ENCODE data around the gene AGTPBP1.
A peak's percentile ranks its signal among the peaks of the same experiment; 100 is the strongest.

The AGTPBP1 gene

DNA sequence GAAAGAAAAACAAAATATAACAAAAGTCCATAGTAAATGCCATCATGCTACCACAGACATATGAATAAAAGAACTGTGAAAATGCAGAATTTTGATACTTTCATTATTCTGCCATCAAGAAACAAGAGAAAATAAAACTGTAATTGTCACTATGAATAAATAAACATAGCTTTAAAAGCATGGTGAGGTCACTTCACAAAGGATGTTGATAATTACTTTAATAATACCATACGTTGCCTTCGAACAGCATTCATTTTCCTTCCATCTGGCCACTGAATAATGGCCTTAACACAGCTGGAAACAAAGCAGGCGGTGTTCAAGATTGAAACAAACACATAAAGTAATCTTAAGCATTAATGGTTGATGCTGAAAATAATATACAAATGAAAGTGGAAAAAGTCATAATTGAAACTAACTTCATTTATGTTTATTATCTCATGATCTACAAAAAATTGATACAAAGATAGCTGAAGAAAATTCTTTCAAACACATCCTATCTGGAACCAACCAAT, 102.0 kb downstream of the AGTPBP1 start:
- TF ChIP-seq, protein P1, sequence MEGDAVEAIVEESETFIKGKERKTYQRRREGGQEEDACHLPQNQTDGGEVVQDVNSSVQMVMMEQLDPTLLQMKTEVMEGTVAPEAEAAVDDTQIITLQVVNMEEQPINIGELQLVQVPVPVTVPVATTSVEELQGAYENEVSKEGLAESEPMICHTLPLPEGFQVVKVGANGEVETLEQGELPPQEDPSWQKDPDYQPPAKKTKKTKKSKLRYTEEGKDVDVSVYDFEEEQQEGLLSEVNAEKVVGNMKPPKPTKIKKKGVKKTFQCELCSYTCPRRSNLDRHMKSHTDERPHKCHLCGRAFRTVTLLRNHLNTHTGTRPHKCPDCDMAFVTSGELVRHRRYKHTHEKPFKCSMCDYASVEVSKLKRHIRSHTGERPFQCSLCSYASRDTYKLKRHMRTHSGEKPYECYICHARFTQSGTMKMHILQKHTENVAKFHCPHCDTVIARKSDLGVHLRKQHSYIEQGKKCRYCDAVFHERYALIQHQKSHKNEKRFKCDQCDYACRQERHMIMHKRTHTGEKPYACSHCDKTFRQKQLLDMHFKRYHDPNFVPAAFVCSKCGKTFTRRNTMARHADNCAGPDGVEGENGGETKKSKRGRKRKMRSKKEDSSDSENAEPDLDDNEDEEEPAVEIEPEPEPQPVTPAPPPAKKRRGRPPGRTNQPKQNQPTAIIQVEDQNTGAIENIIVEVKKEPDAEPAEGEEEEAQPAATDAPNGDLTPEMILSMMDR (IDR thresholded peaks at IDR 0.05; ENCODE audit: low read depth, low read length, missing control alignments) = no peak
- in situ Hi-C loops (cut with HindIII; ENCODE audit: low sequenced_read_pairs) = no loop called here
- no peak overlapping the region for H3K4me3 ChIP-seq (ENCODE audit: low read depth, low read length)
- no peak for DNase-seq (ENCODE audit: low read depth)

DNA sequence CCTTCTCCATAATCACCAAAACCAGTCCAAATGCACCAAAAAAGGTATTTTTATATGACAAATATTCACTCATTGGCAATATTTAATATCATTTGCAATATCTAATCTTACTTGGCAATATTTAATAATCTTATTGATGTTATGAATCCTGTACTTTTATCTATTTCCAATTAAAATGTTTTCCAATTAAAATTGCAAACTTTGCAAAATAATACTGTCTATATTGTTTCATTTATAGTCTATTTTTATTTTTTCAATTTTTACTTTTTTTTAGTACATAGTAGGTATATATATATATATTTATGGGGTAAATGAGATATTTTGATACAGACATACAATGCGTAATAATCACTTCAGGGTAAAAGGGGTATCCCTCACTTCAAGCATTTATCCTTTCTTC, 109.9 kb downstream of the AGTPBP1 start:
- no peak for DNase-seq (ENCODE audit: low read depth)
- TF ChIP-seq, protein P1 (IDR thresholded peaks at IDR 0.05; ENCODE audit: low read depth, low read length, missing control alignments) = no peak
- in situ Hi-C loops (cut with HindIII; ENCODE audit: low sequenced_read_pairs) = no loop called here
- no peak overlapping the region for H3K4me3 ChIP-seq (ENCODE audit: low read depth, low read length)

DNA sequence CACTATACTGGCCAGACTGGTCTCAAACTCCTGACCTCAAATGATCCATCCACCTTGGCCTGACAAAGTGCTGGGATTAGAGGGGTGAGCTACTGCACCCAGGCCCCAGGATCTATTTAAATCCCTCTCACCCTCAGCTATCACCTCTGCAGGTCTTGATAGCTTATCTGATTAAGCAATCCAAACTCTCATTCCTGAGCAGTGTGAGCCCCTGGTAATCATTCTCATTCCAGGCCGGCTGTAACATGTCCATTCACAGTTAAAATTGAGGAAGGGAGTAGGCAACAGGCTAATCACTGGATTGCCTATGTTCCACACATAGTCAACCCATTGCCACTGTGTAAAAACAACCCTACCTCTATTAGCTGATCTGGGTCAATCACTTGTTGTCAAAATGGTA, 111.1 kb downstream of the AGTPBP1 start:
- in situ Hi-C loops (cut with HindIII; ENCODE audit: low sequenced_read_pairs) = no loop called here
- TF ChIP-seq, protein P1 (IDR thresholded peaks at IDR 0.05; ENCODE audit: low read depth, low read length, missing control alignments) = no peak
- DNase-seq (ENCODE audit: low read depth) = no peak
- no peak overlapping the region for H3K4me3 ChIP-seq (ENCODE audit: low read depth, low read length)

DNA sequence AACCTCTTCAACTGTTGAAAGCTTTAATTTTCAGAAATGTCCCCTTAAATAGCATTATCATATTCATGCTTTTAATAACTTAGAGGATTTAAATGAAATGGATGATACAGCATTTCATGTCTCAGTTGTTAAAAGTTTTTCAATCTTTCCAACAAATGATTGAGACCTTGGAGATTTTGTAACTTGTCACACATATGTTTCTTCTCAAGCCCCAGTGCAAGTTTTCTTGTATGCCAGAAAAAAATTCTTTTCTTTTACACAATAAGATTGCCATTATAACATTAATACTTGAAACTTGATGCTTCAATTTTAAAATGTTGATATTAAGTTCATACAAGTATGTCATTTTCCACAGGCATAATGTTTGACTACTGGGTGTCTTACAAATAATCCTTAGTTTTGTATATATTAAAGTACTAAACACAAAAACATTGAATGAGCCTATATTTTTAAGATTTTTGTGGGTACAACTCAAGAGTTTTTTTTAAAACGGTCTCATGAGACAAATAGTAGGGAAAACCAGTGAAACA, 124.5 kb downstream of the AGTPBP1 start:
- in situ Hi-C loops (cut with HindIII; ENCODE audit: low sequenced_read_pairs) = no loop called here
- TF ChIP-seq, protein P1 (IDR thresholded peaks at IDR 0.05; ENCODE audit: low read depth, low read length, missing control alignments) = no peak

DNA sequence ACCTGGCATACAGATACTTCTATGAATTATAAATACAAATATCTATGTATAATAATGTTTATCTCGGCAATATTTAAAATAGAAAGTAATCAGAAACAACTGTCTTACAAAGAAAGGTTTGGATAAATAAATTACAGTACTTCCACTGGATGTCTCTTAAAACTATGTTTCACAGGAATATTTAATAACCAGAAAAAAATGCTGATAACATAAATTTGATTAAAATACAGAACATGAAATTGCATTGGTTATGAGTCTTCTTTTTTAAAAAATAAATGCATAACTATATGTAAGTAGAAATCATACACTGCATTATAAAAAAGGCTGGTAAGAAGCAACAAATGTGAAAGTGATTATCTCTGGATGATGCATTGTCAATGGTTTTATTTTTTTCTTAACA, 126.0 kb downstream of the AGTPBP1 start:
- no peak overlapping the region for H3K4me3 ChIP-seq (ENCODE audit: low read depth, low read length)
- TF ChIP-seq, protein P1 (IDR thresholded peaks at IDR 0.05; ENCODE audit: low read depth, low read length, missing control alignments) = no peak
- DNase-seq (ENCODE audit: low read depth) = no peak
- in situ Hi-C loops (cut with HindIII; ENCODE audit: low sequenced_read_pairs) = no loop called here

More for the DNA sequence above, 124.5 kb downstream of the AGTPBP1 start:
- DNase-seq (ENCODE audit: low read depth) = no peak
- no peak overlapping the region for H3K4me3 ChIP-seq (ENCODE audit: low read depth, low read length)

DNA sequence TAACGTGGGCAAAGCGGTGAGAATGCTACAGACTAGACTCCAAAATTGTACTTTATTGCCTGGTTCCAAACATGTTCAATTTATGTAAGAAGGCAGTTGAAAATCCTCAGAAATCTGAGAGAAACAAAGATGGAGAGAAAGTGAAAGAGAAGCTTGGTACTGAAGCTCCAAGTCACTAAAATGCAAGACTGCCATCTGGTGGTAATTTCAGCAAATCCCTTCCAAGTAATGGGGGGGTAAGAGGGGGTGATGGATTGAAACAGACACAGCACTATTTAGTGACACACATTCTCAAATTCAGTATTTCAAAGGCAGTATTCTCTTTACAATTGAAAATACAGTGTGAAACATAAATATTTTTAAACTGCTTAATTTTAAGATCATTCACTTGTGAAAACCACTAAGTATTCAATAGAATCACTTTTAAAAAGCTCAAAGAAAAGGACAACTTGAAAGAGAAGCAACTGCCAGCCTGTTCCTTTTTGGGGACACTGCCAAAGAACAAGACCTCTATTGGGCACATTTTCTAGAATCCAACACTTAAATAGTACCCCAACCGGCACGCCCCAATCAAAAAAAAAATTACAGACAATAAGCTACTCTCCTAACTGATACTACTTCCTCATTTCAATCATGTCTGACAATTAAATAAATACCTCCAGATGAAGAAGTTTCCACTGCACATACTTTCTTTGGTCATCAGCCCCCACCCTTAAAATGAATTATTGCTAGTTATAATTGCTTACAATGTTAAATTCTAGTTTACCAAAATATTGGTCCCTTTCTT, 131.5 kb downstream of the AGTPBP1 start:
- no peak overlapping the region for H3K4me3 ChIP-seq (ENCODE audit: low read depth, low read length)
- TF ChIP-seq, protein P1 (IDR thresholded peaks at IDR 0.05; ENCODE audit: low read depth, low read length, missing control alignments) = peak; percentile 76
- in situ Hi-C loops (cut with HindIII; ENCODE audit: low sequenced_read_pairs) = no loop called here
- peak; percentile 74 for DNase-seq (ENCODE audit: low read depth)

All from astrocyte of the cerebellum (primary cell).